Gastroesophageal sphincter (tissue), 3 donors: ENCODE results near the gene BMP7.

Experiments used
- POLR2AphosphoS5 ChIP-seq: sonication (generic); formaldehyde crosslinking; IDR thresholded peaks from one replicate; pipeline ENCODE4 v1.6.1; 2017; ENCODE audit warnings: antibody characterized with exemption
- TF ChIP-seq, protein P1 (sequence below), 4 experiments: fragments of 200-600 bp in 2 of 4; fragments of 450-650 bp in 2 of 4; sonication (generic) in 1 of 4; IDR thresholded peaks; one replicate each; pipeline ENCODE4 v1.5.1; 2017 to 2019; ENCODE audit warnings: antibody characterized with exemption in 4 of 4, mild to moderate bottlenecking in 2 of 4, moderate library complexity in 2 of 4

DNA sequence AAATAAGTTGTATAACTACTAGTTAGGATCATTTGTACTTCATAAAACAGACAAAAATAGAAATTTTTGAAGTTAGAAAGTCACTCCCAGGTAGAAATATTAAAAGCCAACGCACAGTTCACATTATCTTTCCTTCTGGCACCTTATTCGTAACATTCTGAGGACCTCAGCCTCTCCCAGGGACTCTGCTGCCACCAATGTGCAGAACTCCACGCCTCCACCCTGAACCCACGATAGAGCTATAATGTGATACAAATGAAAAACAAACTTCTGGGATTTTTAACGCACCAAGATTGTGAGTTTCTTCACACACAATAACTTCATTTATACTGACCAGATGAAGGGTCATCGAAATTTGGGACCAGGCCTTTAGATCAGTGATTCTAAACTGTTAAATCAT lies 9.5 kb downstream of the BMP7 start:
- TF ChIP-seq, protein P1, sequence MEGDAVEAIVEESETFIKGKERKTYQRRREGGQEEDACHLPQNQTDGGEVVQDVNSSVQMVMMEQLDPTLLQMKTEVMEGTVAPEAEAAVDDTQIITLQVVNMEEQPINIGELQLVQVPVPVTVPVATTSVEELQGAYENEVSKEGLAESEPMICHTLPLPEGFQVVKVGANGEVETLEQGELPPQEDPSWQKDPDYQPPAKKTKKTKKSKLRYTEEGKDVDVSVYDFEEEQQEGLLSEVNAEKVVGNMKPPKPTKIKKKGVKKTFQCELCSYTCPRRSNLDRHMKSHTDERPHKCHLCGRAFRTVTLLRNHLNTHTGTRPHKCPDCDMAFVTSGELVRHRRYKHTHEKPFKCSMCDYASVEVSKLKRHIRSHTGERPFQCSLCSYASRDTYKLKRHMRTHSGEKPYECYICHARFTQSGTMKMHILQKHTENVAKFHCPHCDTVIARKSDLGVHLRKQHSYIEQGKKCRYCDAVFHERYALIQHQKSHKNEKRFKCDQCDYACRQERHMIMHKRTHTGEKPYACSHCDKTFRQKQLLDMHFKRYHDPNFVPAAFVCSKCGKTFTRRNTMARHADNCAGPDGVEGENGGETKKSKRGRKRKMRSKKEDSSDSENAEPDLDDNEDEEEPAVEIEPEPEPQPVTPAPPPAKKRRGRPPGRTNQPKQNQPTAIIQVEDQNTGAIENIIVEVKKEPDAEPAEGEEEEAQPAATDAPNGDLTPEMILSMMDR (IDR thresholded peaks at IDR 0.05) = no peak
- TF ChIP-seq POLR2AphosphoS5 = no peak
